ENCODE results near the gene CCDC188.
A peak's percentile ranks its signal among the peaks of the same experiment; 100 is the strongest.

The CCDC188 gene

DNA sequence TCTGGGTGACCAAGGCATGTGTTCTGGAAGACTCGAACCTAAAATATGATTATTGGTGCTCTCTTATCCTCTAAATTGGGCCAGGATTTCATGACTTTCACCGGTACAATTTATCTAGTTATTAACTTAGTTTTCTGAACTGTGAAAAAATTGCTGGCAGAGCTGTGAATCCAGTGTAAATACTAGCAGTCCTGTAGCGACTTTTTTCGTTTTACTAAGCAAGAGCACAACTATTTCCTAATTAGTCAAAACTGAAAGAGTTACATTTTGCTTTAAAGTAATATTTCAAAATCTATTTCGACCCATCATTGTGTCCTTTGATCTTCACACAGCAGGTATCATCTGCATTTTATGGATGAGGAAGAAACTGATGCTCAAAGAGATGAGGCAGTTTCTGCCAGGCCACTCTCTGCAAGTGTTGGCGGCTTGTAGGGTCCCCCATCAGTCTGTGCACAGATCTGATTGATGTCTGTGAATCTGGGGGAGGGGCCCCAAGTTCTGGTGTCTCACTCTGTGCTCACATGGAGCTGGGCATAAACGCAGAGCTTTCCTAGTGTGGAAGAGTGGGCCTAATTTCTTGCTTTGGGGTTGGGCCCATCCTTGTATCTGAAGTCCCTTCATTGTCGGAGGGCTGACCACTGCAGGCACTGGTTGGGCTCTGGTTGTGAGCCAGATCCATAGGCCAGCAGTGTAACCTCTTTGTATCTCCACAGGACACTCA is 32.4 kb downstream of the CCDC188 start:
- H3K36me3 ChIP-seq (ENCODE audit: insufficient read depth, low read length) = peaks cover 78% of the 10 kb centered on the region
- H3K9ac ChIP-seq (ENCODE audit: insufficient read length) = peak overlapping the region; percentile 99
- TF ChIP-seq FOXP2 (optimal IDR thresholded peaks at IDR 0.05; ENCODE audit: control extremely low read depth, extremely low read length, insufficient read depth) (no peak), EZH2 (IDR thresholded peaks at IDR 0.05) (no peak), POLR2AphosphoS5 (IDR thresholded peaks at IDR 0.05; ENCODE audit: borderline replicate concordance, low read depth, low read length) (no peak)
- H3K27ac ChIP-seq = peak overlapping the region; percentile 89
- peak overlapping the region; percentile 100 for H3K4me3 ChIP-seq
- DNase-seq (ENCODE audit: low read depth, low spot score) = no peak
- no peaks in the 10 kb centered on the region for H3K9me3 ChIP-seq (ENCODE audit: low read depth, low read length)

DNA sequence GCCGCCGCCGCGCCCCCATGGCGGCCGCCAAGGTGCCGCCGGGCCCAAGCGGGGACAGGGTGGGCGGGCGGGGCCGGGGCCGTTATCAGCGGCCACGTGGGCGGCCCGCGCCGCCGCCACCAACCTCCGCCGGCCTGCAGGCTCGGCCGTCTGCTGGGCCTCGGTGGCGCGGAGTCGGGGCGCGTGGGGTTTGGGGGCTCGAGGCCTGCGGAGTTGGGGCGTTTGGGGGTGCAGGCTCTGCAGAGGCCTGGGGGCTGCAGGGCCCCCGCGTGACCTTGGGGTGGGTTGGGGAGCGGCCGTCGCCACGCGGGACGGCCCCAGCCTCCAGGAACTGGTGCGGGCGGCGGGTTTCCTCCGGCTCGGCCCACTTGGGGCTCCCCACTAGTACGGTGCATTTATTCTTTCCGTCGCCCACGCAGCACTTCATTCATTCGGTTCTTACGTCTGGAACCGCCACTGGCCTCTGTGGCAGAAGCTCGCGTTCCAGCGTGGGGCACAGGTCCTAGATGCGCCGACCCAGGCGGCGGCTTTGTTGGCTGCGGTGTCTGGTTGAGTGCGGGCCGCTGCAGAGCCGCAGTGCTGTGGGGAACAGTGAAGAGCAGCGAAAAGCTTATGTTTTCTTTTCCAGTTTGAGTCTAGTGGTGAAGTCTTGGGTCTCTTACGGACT is 33.1 kb downstream of the CCDC188 start:
- H3K9me3 ChIP-seq (ENCODE audit: low read depth, low read length) = no peaks in the 10 kb centered on the region
- peak overlapping the region; percentile 100 for H3K4me3 ChIP-seq
- H3K36me3 ChIP-seq (ENCODE audit: insufficient read depth, low read length) = peaks cover 78% of the 10 kb centered on the region
- peak overlapping the region; percentile 89 for H3K27ac ChIP-seq
- DNase-seq (ENCODE audit: low read depth, low spot score) = no peak
- peak overlapping the region; percentile 99 for H3K9ac ChIP-seq (ENCODE audit: insufficient read length)
- TF ChIP-seq EZH2 (IDR thresholded peaks at IDR 0.05) (no peak), FOXP2 (optimal IDR thresholded peaks at IDR 0.05; ENCODE audit: control extremely low read depth, extremely low read length, insufficient read depth) (no peak), POLR2AphosphoS5 (IDR thresholded peaks at IDR 0.05; ENCODE audit: borderline replicate concordance, low read depth, low read length) (peak; percentile 45; the same call in 1 of the 2 replicates)

DNA sequence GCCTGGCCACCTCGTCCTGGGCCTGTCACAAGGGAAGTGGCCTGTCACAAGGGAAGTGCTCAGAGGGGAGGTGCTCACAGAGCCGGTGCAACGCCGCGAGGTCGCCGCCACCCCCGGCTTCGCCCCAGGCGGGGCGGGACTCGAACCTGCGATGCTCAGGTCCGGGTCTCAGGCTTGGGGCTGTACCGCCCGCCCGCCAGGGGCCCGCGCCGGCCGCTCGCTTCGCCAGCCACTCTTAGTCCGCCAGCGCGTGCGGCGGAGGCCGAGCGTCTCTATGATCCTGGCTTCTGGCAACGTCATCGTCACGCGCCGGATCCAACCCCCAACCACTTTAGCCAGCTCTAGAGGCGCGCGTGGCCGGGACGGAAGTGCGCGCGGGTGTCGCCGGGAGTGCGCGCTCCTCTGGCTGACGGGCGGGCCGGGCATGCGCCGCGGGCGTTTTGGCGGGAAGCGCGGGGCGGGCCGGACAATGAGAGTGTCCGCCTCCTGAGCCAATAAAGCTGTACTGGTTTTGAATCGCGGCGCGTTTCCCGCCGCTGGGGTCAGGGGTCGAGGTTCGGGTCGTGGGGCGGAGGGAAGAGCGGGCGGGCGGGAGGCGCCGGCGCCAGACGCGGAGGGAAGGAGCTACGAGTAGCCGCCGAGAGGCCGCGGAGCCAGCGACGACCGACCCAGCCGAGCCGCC is 33.8 kb downstream of the CCDC188 start, which contains the start of gene TRMT2A:
TRMT2A (minus strand) TSS at position 276 of the 682 bp plus-strand sequence. CDS start 320 bp downstream, outside the sequence.
- peak within 1 kb of the TSS; percentile 89 for H3K27ac ChIP-seq
- peak; percentile 88 for DNase-seq (ENCODE audit: low read depth, low spot score)

DNA sequence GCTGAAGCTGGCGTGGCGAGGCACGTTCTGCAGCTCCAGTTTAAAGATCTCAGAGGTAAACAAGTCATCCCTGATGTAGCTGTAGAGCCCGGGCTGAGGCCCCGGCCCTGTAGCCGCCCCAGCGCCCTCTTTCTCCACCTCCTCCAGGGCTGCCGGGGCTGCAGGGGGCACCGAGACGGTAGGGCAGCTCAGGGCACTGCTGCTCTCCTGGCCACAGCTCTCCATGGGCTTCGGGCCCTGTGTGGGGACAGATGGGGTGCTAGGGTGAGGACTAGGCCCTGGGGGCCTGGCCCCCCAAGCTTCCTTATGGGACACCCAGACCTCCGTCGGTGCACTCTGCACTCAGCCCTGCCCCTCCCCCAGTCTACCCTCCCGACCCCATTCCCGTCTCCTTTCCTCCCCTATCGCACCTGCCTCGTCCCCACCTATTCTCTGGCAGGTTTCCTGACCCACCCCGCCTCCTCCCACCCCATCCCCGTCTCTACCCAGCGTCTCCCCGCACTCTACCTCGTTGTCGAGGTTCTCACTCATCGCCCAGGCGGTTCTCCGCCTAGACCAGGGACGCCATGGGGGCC is 34.4 kb downstream of the CCDC188 start:
- H3K4me3 ChIP-seq = peak overlapping the region; percentile 100
- H3K36me3 ChIP-seq (ENCODE audit: insufficient read depth, low read length) = peaks cover 79% of the 10 kb centered on the region
- peak overlapping the region; percentile 99 for H3K9ac ChIP-seq (ENCODE audit: insufficient read length)
- no peak for DNase-seq (ENCODE audit: low read depth, low spot score)
- no peaks in the 10 kb centered on the region for H3K9me3 ChIP-seq (ENCODE audit: low read depth, low read length)
- TF ChIP-seq POLR2AphosphoS5 (IDR thresholded peaks at IDR 0.05; ENCODE audit: borderline replicate concordance, low read depth, low read length) (no peak), EZH2 (IDR thresholded peaks at IDR 0.05) (no peak), FOXP2 (optimal IDR thresholded peaks at IDR 0.05; ENCODE audit: control extremely low read depth, extremely low read length, insufficient read depth) (no peak)
- H3K27ac ChIP-seq = peak overlapping the region; percentile 72

More for the DNA sequence above, 33.8 kb downstream of the CCDC188 start, which contains the start of gene TRMT2A:
- Histone ChIP-seq H3K9me3 (ENCODE audit: low read depth, low read length) (no peaks in the 10 kb centered on the region), H3K4me3 (peak within 1 kb of the TSS; percentile 100), H3K9ac (ENCODE audit: insufficient read length) (peak within 1 kb of the TSS; percentile 99), H3K36me3 (ENCODE audit: insufficient read depth, low read length) (peaks cover 80% of the 10 kb centered on the region)
- TF ChIP-seq EZH2 (IDR thresholded peaks at IDR 0.05) (no peak), FOXP2 (optimal IDR thresholded peaks at IDR 0.05; ENCODE audit: control extremely low read depth, extremely low read length, insufficient read depth) (no peak), POLR2AphosphoS5 (IDR thresholded peaks at IDR 0.05; ENCODE audit: borderline replicate concordance, low read depth, low read length) (peak; percentile 55)

DNA sequence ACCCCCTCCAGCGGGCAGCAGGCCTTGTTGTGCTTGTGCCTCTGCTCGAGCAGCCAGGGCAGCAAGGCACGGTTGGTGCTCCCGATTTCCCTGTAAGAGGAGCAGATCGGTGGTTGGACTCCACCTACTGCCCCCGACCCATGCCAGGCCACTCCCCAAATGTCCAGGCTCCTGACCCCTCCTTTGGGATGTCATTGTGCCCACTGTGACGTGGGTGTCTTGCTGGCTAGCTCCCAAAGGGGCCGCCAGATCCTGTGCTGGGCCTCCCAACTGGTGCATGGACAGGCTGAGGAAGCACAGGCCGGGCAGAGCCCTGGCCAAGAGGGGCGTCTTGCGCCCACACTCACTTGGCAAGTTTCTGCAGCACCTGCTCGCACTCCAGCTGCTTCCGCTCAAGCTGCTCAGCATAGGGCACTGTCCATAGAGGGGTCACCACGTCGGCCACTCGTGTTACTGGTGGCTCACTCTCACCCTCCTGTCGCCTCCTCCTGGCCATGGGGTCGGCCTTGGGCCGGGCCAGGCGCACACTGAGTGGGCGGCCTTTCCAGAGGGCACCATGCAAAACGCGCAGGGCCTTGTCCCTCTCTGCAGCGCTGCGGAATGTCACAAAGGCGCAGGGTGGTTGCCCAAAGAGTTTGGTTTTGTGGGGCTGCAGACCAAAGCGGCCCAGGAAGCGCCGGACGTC is 35.0 kb downstream of the CCDC188 start, which contains the start of gene RANBP1:
RANBP1 (plus strand) TSS at position 414 of the 685 bp plus-strand sequence; CDS start at position 495, 81 bp downstream.
- peaks cover 73% of the 10 kb centered on the region for H3K36me3 ChIP-seq (ENCODE audit: insufficient read depth, low read length)
- H3K27ac ChIP-seq = peak within 1 kb of the TSS; percentile 72
- DNase-seq (ENCODE audit: low read depth, low spot score) = no peak
- no peaks in the 10 kb centered on the region for H3K9me3 ChIP-seq (ENCODE audit: low read depth, low read length)
- H3K9ac ChIP-seq (ENCODE audit: insufficient read length) = peak within 1 kb of the TSS; percentile 99
- TF ChIP-seq EZH2 (IDR thresholded peaks at IDR 0.05) = no peak
- TF ChIP-seq POLR2AphosphoS5 (IDR thresholded peaks at IDR 0.05; ENCODE audit: borderline replicate concordance, low read depth, low read length) = no peak
- H3K4me3 ChIP-seq = peak within 1 kb of the TSS; percentile 100

DNA sequence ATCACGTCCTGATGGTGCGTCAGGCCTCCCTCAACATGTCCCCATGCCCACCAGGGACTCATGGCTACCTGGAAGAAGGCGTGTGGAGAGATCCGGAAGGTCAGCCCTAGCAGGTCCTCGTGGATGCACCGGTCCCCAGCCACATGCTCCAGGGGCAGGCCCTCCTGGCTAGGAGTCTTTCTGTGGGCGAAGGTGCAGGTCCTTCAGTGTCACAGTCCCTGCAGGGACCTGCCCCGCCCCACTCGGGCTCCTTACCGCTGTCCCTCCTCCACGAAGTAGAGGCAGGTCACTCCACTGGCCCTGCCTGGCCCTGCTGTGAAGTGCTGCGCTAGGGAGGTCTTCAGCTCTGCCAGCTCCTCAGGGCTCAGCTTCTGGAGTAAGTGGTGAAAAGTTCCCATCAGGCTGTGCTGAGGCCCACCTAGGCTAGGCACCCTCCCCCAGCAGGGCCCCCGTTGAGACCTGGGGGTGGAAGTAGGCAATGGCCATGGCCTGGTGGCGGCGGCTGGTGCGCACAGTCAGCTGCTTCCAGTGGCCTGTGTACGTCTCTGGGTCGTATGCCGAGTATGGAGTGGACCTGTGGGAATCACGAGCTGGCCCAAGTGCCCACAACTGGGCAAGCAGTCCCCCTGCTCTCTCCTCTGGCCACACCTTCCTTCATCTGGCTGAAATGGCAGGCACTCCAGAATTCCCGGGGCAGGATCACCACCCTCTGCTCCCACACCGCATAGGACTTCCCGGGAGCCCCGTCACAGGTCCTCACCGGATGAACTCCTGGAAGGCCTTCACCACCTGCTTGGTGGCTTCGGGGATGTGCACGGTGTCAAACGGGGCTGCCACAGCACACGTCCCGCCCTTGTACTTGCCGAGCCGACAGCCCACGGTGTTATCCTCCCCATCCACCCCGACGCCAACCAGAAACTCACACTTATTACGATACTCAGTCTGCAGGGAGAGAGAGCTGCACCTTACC is 36.1 kb downstream of the CCDC188 start:
- TF ChIP-seq FOXP2 (optimal IDR thresholded peaks at IDR 0.05; ENCODE audit: control extremely low read depth, extremely low read length, insufficient read depth) (no peak), EZH2 (IDR thresholded peaks at IDR 0.05) (no peak), POLR2AphosphoS5 (IDR thresholded peaks at IDR 0.05; ENCODE audit: borderline replicate concordance, low read depth, low read length) (no peak)
- peaks cover 69% of the 10 kb centered on the region for H3K36me3 ChIP-seq (ENCODE audit: insufficient read depth, low read length)
- no peak overlapping the region for H3K4me3 ChIP-seq

More for the DNA sequence above, 36.1 kb downstream of the CCDC188 start:
- Histone ChIP-seq H3K9ac (ENCODE audit: insufficient read length) (peak overlapping the region; percentile 15), H3K27ac (no peak overlapping the region), H3K9me3 (ENCODE audit: low read depth, low read length) (no peaks in the 10 kb centered on the region)
- no peak for DNase-seq (ENCODE audit: low read depth, low spot score)
